HCEC 1CT (cell line): ENCODE results near the gene SYTL2.
"Not testable (repeated sequence)": the region's sequence is repeated elsewhere in the genome, so short reads cannot be mapped to it uniquely, and the experiment has no call there.

Experiments
- DNase-seq: peaks from one replicate; pipeline ENCODE4 v3.0.0-alpha.2; 2017

Gene SYTL2, protein sequence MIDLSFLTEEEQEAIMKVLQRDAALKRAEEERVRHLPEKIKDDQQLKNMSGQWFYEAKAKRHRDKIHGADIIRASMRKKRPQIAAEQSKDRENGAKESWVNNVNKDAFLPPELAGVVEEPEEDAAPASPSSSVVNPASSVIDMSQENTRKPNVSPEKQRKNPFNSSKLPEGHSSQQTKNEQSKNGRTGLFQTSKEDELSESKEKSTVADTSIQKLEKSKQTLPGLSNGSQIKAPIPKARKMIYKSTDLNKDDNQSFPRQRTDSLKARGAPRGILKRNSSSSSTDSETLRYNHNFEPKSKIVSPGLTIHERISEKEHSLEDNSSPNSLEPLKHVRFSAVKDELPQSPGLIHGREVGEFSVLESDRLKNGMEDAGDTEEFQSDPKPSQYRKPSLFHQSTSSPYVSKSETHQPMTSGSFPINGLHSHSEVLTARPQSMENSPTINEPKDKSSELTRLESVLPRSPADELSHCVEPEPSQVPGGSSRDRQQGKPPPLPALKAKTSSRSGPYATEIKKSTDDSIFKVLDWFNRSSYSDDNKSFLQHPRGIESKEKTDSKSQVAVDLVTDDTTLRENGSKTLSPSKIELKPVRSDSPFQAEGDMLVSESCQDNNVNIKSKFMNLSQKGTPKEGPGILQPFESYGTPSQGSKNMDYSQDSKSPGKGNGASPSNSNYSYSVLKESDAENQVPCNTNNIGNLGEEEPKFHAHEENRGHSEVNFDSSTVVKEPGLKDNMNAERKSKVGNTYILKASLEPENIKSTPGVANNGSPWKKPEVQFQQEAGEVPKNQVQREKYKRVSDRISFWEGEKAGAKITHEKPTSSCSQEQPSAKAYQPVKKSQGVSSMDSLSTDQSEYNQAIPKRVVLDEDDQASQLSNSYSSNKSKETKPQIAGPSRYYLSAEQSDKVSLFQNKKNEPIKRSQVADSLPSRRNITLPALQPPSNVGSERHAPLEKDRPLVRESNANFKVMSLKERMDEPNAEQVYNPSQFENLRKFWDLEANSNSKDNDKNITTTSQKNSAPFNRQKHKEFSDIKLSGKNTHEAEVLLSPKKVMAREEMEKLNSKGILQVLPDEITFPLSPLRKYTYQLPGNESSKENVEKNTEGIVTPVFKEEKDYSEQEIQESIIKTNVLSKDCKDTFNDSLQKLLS (N-terminal part only)

DNA sequence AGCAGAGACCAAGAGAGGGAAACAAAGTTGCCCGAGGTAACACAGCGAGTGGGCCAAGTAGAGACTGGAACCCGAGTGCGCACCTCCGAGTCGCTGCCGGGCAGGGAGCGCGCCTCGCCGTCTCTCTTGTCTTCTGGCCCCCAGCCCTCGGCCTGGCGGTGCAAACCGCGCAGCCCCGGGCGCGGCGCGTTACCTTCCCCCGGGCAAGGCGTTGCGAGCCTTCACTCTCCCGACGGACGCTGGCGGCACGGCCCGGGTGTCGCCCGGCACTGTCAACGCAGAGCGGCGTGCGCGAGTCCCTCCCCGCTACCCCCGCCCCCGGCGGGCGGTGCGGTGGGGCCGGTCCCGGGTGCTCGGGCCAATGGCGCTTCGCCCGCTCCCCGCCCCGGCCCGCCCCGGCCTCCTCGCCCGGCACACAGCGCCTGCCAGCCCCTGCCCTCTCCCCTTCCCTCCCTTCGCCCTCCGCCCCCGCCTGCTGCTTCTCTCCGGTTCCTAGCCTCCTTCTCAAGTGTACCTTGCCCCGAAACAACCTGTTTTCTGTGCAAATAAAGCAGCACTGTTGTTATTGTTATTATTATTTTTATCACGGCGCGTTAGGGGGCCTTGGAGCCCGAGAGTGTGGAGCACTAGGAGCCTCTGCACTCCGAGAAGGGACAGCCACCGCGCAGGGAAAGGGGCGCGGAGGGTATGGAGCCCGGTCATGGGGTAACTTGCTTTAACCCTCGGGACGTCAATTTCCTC, at the start of gene SYTL2:
Gene SYTL2, minus strand, starts transcription at position 271 of the 741 bp plus-strand sequence. CDS start 53,416 bp downstream, outside the sequence.
- DNase-seq = peak; percentile 48

DNA sequence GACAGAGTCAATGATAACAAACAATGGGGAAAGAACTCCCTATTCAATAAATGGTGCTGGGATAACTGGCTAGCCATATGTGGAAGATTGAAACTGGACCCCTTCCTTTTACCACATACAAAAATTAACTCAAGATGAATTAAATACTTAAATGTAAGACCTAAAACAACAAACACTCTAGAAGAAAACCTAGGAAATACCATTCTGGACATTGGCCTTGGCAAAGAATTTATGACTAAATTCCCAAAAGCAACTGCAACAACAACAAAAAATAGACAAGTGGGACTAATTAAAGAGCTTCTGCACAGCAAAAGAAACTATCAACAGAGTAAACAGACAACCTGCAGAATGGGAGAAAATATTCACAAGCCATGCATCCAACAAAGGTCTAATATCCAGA, 48.6 kb upstream of the SYTL2 start:
- DNase-seq = not testable (repeated sequence)

DNA sequence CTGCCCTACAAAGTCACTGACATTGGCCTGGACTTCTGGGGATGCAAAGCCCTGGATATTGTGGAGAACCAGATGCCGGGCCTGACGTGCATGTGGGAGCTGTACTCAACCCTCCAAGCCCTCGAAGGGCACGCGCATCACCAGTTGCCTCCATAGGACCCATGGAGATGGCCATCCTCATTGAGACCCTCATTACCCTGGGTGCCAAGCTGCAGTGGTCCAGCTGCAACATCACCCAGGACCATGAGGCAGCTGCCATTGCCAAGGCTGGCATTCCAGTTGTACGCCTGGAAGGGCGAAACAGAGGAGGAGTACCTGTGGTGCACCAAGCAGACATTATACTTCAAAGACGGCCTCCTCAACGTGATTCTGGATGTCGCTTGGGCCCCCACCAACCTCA, 46.2 kb upstream of the SYTL2 start:
- no peak for DNase-seq

DNA sequence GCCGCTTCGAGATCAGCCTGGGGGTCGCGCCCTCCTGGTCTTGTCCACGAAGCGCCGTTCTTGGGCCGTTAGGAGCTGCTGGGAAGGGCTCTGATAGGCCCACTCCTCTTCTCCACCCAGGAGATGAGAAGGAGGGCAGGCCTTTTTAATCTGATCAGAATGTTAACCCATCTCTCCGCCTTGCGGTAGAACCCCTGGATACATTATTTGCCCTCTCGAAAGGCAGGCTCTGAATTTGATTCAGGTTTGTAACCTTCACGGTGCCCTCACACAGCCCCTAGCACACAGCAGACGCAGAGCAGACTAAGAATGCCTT, 44.4 kb upstream of the SYTL2 start, which contains the start of gene CCDC83:
Gene CCDC83, plus strand, starts transcription at position 43 of the 316 bp plus-strand sequence. CDS start 9,741 bp downstream, outside the sequence.
- DNase-seq = no peak

DNA sequence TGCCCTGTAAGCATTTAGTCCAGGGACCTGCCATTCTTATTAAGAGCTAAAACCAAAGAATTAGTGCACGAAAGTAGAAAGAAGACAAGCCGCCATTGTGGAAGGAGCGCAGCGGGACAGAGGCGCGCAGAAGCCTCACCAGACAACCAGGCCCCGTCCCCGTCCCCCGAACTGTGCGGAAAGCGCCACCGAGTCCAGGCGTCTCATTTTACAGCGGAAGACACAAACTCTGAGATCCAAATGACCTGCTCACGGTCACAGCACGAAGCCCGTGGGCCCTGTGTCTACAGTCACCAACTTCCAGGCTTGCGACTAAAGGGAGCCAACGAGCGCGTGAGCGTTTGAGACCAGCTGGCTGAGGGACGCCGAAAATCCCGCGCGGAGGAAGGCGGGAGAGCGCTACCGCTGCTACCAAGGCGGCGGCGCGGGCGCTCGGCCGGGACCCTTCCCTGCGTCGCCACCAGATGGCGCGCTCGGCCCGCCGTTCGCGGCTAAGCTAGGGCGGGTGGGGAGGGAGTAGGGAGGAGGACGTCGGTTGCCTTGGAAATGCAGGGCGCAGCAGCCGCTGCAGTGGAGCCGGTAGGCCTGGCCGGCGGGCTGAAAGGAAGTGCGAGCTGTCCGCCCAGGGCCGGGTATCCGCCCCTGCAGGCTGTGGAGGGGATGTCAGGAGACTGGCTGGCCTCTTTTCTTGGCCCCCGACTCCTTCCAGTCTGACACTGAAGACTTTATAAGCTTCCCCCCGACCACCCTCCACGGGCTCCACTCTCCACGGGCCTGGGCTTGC, 43.8 kb upstream of the SYTL2 start:
- peak; percentile 92 for DNase-seq

DNA sequence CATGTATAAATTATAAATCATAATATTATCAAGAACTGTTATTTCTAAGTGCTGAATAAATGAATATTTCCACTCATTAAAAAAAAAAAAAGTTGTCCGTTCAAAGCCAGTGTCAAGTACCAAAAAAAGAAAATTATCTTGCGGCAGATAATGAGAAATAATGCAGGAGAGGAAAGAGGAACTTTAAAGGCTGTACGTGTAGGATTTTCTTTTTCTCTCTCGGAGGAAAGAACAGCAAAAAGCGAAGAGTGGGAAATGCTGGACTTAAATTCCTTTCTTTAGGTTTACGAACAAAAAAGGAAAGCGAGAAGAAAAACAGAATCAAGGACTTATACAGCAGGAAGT, 43.2 kb upstream of the SYTL2 start:
- DNase-seq = no peak

DNA sequence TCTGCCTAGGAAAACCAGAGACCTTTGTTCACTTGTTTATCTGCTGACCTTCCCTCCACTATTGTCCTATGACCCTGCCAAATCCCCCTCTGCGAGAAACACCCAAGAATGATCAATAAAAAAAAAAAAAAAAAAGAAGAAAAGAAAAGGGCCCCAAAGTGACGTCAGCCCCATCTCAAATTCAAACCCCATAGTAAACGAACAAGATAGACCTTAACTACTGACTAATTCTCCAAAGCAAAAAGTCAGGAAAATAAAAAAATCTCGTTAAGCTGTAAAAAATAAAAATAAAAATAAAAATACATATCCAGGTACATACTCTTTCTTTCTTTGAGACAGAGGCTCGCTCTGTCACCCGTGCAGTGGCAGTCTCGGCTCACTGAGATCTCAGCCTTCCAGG, 42.6 kb upstream of the SYTL2 start:
- not testable (repeated sequence) for DNase-seq

DNA sequence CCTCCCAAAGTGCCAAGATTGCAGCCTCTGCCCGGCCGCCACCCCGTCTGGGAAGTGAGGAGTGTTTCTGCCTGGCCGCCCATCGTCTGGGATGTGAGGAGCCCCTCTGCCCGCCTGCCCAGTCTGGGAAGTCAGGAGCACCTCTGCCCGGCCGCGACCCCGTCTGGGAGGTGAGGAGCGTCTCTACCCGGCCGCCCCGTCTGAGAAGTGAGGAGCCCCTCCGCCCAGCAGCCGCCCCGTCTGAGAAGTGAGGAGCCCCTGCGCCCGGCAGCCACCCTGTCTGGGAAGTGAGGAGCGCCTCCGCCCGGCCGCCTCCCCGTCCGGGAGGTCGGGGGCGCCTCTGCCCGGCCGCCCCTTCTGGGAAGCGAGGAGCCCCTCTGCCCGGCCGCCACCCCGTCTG, 41.8 kb upstream of the SYTL2 start:
- DNase-seq = not testable (repeated sequence)

DNA sequence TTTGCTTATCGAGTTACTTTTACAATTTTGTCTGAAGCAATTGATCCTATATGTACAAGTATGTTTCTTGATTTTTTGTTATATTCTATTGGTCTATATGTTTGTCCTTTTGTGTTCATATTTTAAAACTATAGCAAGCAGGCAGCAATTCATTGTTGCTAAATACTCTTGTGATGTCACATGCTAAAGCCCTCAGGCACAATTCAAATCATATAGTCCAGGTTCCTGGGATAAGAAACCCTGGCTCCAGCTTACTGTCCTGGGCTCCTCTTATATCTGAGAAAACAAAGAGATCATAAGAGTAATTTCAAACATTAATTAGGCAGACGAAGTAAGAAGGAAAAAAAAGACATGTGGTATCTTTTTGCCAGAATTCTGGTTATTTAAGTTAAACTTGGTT, 37.6 kb upstream of the SYTL2 start:
- DNase-seq = no peak

DNA sequence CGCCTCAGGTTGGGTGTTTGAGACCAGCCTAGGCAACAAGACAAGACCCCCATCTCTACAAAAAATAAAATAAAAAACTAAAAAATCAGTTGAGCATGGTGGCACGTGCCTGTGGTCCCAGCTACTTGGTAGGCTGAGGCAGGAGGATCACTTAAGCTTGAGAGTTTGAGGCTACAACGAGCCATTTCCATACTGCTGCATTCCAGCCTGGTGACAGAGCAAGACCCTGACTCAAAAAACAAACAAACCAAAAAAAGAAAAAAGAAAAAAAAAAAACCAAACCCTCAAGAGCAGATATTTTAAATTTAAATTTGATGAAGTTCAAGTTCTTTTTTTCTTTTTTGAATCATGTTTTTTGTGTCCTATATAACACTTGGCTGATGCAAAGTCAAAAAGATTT, 37.1 kb upstream of the SYTL2 start:
- DNase-seq = no peak

DNA sequence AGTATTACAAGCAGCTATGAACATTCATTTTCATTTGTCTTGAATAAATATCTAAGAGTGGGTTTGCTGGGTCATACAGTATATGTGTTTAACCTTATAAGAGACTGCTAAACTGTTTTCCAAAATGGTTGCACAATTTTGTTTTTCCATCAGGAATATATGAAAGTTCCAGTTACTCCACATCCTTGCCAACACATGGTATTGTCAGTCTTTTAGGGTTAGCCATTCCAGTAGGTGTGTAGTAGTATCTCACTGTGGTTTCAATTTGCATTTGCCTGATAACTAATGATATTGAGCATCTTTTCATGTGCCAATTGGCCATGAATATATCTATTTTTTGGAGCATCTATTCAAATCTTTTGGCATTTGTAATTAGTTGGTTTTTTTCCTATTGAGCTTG, 36.5 kb upstream of the SYTL2 start:
- DNase-seq = no peak

DNA sequence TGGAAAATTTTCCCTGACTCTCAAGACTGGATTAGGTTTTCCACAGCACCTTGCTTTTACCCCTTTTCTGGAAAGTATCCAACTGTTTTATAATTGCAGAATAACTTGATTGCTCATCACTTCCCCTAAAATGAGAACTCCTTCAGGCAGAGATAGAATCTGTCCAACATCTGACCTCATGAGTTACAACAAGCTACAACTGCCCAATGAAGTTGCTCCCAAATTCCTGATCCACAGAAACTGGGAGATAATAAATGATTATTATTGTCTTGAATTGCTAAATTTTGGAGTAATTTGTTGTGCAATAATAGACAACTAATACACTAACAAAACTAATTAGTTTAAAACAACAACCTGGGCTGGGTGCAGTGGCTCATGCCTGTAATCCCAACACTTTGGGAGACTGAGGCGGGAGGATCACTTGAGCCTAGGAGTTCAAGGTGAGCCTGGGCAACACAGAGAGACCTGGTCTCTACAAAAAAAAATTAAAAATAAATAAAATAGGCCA, 34.2 kb upstream of the SYTL2 start:
- DNase-seq = peak; percentile 38

DNA sequence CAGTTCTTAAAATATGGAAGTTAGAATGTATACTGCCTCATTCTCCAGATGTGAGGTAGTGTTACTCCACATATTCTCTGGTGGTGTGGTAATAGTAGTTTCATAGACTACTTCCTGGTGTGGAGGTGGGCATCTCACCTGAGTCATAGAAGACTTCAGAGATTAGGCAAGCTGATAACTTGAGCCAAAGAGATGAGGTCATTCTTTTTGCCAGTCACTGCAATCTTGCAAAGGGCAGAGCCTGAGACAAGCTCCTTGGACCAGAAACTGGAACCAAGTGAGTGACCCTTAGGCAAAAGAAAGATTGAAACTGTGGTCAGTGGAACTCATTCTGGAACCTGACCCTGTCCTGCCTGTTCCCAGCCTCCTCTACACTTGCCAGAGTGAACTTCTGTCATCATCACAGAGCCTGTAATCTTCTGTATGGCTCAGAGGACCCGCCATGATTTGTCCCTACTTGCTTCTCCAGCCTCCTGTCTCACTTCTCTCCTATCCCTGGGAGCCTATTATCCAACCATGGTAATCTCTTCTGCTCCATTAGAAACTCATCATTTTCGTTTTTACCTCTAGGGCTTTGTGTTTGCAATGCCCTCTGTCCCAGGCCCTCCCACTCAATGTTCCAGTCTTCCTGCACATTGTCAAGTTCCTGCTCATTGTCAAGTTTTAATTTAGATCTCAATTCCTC, 33.6 kb upstream of the SYTL2 start:
- peak; percentile 44 for DNase-seq

DNA sequence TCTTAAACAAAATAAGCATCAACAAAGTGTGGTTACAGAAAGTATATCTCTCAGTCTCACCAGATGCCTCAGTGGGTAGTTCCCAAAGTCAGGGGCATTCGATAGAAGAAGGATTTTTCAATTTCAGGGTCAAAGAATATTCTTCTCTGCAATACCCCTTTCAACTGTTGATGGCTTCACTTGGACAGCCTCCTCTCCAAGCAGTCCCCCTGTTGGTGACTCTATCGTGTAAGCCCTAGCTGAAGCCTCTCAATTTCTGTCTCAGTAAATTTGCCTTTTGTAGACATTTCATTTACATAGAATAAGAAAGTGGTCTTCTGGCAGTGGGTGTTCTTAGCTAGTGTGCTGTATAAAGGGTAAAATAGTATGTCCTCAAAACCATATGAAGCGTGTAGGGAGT, 33.0 kb upstream of the SYTL2 start:
- DNase-seq = no peak

DNA sequence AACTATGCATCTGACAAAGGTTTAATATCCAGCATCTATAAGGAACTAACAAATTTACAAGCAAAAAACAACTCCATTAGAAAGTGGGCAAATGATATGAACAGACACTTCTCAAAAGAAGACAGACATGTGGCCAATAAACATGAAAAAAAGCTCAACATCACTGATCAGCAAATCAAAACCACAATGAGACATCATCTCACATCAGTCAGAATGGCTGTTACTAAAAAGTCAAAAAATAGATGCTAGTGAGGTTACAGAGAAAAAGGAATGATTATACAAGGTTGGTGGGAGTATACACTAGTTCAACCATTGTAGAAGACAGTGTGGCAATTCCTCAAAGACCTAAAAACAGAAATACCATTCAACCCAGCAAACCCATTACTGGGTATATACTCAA, 30.0 kb upstream of the SYTL2 start:
- not testable (repeated sequence) for DNase-seq

DNA sequence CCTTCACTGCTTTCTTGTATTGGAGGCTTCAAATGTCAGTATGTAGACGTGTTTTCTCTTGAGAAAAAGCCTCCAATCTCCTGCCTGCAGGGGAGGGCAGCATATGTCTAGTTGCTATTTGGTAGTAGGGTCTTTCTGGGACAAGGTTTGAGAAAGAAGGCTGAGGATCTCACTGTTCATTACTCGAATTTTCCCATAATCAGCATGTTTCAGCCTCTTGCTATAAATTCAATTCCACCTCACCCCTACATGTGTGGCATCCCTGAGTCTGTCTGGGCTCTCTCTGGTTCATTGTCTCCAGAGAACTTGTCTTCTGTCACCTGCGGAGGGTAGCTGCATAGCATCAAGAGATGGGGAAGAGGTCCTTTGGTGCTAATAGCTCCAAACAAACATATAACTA, 24.8 kb upstream of the SYTL2 start:
- DNase-seq = no peak

DNA sequence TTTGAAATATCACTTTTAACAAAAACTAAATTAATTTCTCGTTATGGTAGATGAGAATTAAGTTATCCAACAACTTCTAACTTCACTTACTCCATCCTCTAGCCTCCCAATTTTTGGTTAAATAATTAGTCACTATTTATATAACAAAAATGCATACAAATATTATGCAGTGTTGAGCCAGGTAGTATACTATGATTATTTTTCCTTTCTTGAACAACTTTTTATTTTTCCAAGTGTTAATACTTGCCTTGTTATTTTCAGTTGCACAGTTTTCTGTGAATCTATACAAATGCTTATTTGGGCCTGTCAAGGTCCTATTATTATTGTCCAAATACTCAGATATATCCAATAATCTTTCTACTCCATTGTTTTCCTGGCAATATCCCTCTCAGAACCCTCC, 24.3 kb upstream of the SYTL2 start:
- no peak for DNase-seq

DNA sequence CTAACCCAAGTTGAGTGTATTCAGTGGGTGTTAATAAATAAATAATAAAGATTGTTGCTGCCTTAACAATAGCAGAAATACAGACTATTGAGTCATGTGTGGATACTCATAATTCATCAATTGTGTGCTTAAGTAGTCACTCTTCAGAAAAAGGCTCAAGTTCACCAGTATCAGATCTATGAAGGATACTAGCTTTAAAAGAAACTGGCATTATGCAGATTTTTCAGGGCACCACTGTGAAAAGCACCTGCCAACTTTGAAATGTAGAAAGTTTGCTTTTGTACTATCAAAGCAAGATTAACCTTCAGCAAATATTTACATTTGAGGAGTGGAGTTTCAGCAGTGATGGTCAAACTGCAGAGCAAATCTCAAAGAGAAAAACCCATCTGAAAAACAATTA, 20.1 kb upstream of the SYTL2 start:
- DNase-seq = no peak

DNA sequence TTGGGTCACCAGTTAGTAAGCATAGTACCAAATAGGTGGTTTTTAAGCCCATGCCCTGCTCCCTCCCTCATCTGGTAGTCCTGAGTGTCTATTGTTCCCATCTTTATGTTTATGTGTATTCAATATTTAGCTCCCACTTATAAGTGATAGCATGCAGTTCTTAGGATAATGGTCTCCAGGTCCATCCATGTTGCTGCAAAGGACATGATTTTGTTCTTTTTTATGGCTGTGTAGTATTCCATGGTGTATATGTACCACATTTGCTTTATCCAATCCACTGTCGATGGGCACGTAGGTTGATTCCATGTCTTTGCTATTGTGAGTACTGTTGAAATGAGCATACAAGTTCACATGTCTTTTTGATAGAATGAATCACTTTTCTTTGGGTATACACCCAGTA, 18.2 kb upstream of the SYTL2 start:
- no peak for DNase-seq

DNA sequence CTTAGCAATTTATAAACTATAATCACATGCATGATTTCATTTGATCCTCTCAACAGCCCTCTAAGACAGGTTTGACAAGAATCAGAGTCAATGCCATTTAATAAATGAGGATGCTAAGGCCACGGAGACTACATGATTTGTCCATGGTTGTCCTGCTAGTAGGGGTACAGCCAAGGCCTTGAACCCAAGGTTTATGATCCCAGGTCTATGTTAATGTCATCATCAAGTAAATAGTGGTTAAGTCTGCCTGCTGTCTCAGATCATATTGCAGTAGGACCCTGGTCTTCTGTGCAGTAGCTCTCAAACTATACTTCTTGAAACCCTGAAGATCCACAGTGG, 17.7 kb upstream of the SYTL2 start:
- no peak for DNase-seq
